NCI-H82 treated with DMSO at 0.1 percent for 48 hours (cell line): ENCODE measurements around the gene NPAS3.

ENCODE experiments used
- DNase-seq: peaks from one replicate; lab custom pipeline; 2025; ENCODE audit not compliant: unreplicated experiment; lab: John Stamatoyannopoulos, UW

NPAS3 gene

GRCh38 chr14:33661101-33661500 is 722.4 kb downstream of the NPAS3 start:
- DNase-seq, result no peak

- no peak for DNase-seq
Observed at GRCh38 chr14:33668066-33668465, 729.4 kb downstream of the NPAS3 start.

- DNase-seq, result no peak
Observed at GRCh38 chr14:33669111-33669510, 730.4 kb downstream of the NPAS3 start.

- DNase-seq, result no peak
Observed at GRCh38 chr14:33670235-33670634, 731.6 kb downstream of the NPAS3 start.

- DNase-seq, result no peak
Observed at GRCh38 chr14:33671556-33671955, 732.9 kb downstream of the NPAS3 start.

- DNase-seq, result no peak
Observed at GRCh38 chr14:33674927-33675326, 736.2 kb downstream of the NPAS3 start.

- no peak for DNase-seq
Observed at GRCh38 chr14:33675415-33676130, 736.9 kb downstream of the NPAS3 start.

- DNase-seq, result peak; percentile 78
Observed at GRCh38 chr14:33676135-33676566, 737.5 kb downstream of the NPAS3 start.

- peak; percentile 10 for DNase-seq
Observed at GRCh38 chr14:33676891-33677290, 738.2 kb downstream of the NPAS3 start.

GRCh38 chr14:33678005-33678404 is 739.3 kb downstream of the NPAS3 start:
- DNase-seq, result no peak

- DNase-seq, result no peak
Observed at GRCh38 chr14:33679025-33679424, 740.3 kb downstream of the NPAS3 start.

- DNase-seq, result no peak
Observed at GRCh38 chr14:33679461-33680225, 741.0 kb downstream of the NPAS3 start.

GRCh38 chr14:33680873-33681272 is 742.2 kb downstream of the NPAS3 start:
- no peak for DNase-seq

GRCh38 chr14:33682760-33683159 is 744.1 kb downstream of the NPAS3 start:
- no peak for DNase-seq

GRCh38 chr14:33685026-33685425 is 746.3 kb downstream of the NPAS3 start:
- no peak for DNase-seq

GRCh38 chr14:33685698-33686097 is 747.0 kb downstream of the NPAS3 start:
- DNase-seq, result no peak

GRCh38 chr14:33686218-33686617 is 747.5 kb downstream of the NPAS3 start:
- DNase-seq, result no peak

- no peak for DNase-seq
Observed at GRCh38 chr14:33686856-33687255, 748.2 kb downstream of the NPAS3 start.

GRCh38 chr14:33689680-33690079 is 751.0 kb downstream of the NPAS3 start:
- no peak for DNase-seq

- DNase-seq, result no peak
Observed at GRCh38 chr14:33691907-33692306, 753.2 kb downstream of the NPAS3 start.

GRCh38 chr14:33692762-33693161 is 754.1 kb downstream of the NPAS3 start:
- no peak for DNase-seq

GRCh38 chr14:33693237-33693636 is 754.6 kb downstream of the NPAS3 start:
- no peak for DNase-seq
